A673 (cell line): ENCODE data around the gene PSTPIP2.

Experiments used
- CTCF ChIP-seq: fragments of 300-800, 200-600 bp; sonication (generic); conservative IDR thresholded peaks from 2 replicates; pipeline ENCODE4 v1.5.1; 2017; ENCODE audit warnings: low read depth, mild to moderate bottlenecking, antibody characterized with exemption, low read length, moderate library complexity, mixed read lengths
- EZH2 ChIP-seq: fragments of 200-600 bp; sonication (generic); IDR thresholded peaks from 2 replicates; pipeline ENCODE4 v1.6.1; 2017; ENCODE audit warnings: borderline replicate concordance, low read depth, mild to moderate bottlenecking, mixed read lengths, antibody characterized with exemption, low read length; ENCODE audit not compliant: poor library complexity, severe bottlenecking

- TF ChIP-seq CTCF (no peak), EZH2 (no peak)
Measured at GRCh38 chr18:45951016-45951714, 120.9 kb downstream of the PSTPIP2 start.
